HepG2 (cell line): ENCODE measurements around the gene LMF2. TPM values are rescaled to one million over a fixed set of nuclear protein-coding genes. Genes with fewer than 3 reads are reported as not detected.

Experiments used
- HMGA1 ChIP-seq: sonication (generic); formaldehyde crosslinking; conservative IDR thresholded peaks from 2 replicates; pipeline ENCODE4 v1.4.0; 2020; ENCODE audit warnings: missing genetic modification reagents
- IKZF4 ChIP-seq: sonication (generic); formaldehyde crosslinking; IDR thresholded peaks from 2 replicates; pipeline ENCODE4 v1.5.1; 2020; ENCODE audit warnings: borderline replicate concordance, mild to moderate bottlenecking, low read depth, missing genetic modification reagents; ENCODE audit errors: not compliant biosample characterization
- NFKBIZ ChIP-seq: IDR thresholded peaks from 2 replicates; pipeline ENCODE4 v1.6.1; 2018; ENCODE audit warnings: missing genetic modification reagents, missing compliant biosample characterization
- NPAS2 ChIP-seq: sonication (generic); formaldehyde crosslinking; IDR thresholded peaks from 2 replicates; pipeline ENCODE4 v1.8.0; 2022; ENCODE audit warnings: mild to moderate bottlenecking, missing genetic modification reagents, borderline replicate concordance
- PCBP1 ChIP-seq: fragments of 200-400 bp; formaldehyde crosslinking; IDR thresholded peaks from 2 replicates; pipeline ENCODE4 v1.6.1; 2017; ENCODE audit warnings: mild to moderate bottlenecking, low read depth, low read length, borderline replicate concordance
- PTBP1 ChIP-seq: fragments of 200-400 bp; formaldehyde crosslinking; IDR thresholded peaks from 2 replicates; pipeline ENCODE4 v1.6.1; 2018; ENCODE audit warnings: low read length, low read depth; ENCODE audit not compliant: poor library complexity, severe bottlenecking
- SIX4 ChIP-seq: sonication (generic); formaldehyde crosslinking; IDR thresholded peaks from 2 replicates; pipeline ENCODE4 v1.4.0; 2020; ENCODE audit warnings: missing genetic modification reagents
- SNRNP70 ChIP-seq: fragments of 200-400 bp; formaldehyde crosslinking; IDR thresholded peaks from 2 replicates; pipeline ENCODE4 v1.6.1; 2017; ENCODE audit warnings: mild to moderate bottlenecking, low read depth, low read length, moderate library complexity
- SP1 ChIP-seq, 2 experiments: fragments of 450-650 bp in 1 of 2; sonication (generic) in 1 of 2; formaldehyde crosslinking in 1 of 2; IDR thresholded peaks; 2 replicates each; pipeline versions ENCODE4 v1.4.0 to v1.6.1; 2016 to 2020; ENCODE audit warnings: missing genetic modification reagents in 1 of 2
- SP2 ChIP-seq: sonication (generic); formaldehyde crosslinking; IDR thresholded peaks from 2 replicates; pipeline ENCODE4 v1.5.1; 2020; ENCODE audit warnings: mild to moderate bottlenecking, missing genetic modification reagents
- TERF1 ChIP-seq: sonication (generic); formaldehyde crosslinking; IDR thresholded peaks from 2 replicates; pipeline ENCODE4 v1.8.0; 2022; ENCODE audit warnings: mild to moderate bottlenecking, missing genetic modification reagents, moderate library complexity
- TOE1 ChIP-seq: sonication (generic); formaldehyde crosslinking; IDR thresholded peaks from 2 replicates; pipeline ENCODE4 v1.4.0; 2020; ENCODE audit warnings: mild to moderate bottlenecking, missing genetic modification reagents
- TOPORS ChIP-seq: sonication (generic); formaldehyde crosslinking; IDR thresholded peaks from 2 replicates; pipeline ENCODE4 v1.8.0; 2023; ENCODE audit warnings: mild to moderate bottlenecking, missing genetic modification reagents
- ZBTB7B ChIP-seq: sonication (generic); formaldehyde crosslinking; IDR thresholded peaks from 2 replicates; pipeline ENCODE4 v1.4.0; 2020; ENCODE audit warnings: missing genetic modification reagents
- ZFP37 ChIP-seq: sonication (generic); formaldehyde crosslinking; IDR thresholded peaks from 2 replicates; pipeline ENCODE4 v1.4.0; 2020; ENCODE audit warnings: missing genetic modification reagents, borderline replicate concordance
- ZNF263 ChIP-seq: sonication (generic); formaldehyde crosslinking; IDR thresholded peaks from 2 replicates; pipeline ENCODE4 v1.4.0; 2020; ENCODE audit warnings: missing genetic modification reagents
- ZNF432 ChIP-seq: sonication (generic); formaldehyde crosslinking; IDR thresholded peaks from 2 replicates; pipeline ENCODE4 v1.5.0; 2020; ENCODE audit warnings: missing genetic modification reagents, mild to moderate bottlenecking, borderline replicate concordance
- ZNF441 ChIP-seq: sonication (generic); formaldehyde crosslinking; IDR thresholded peaks from 2 replicates; pipeline ENCODE4 v1.7.0; 2021; ENCODE audit warnings: missing genetic modification reagents, borderline replicate concordance
- ZNF562 ChIP-seq: sonication (generic); formaldehyde crosslinking; IDR thresholded peaks from 2 replicates; pipeline ENCODE4 v1.8.0; 2022; ENCODE audit warnings: missing genetic modification reagents, borderline replicate concordance
- ZNF678 ChIP-seq: sonication (generic); formaldehyde crosslinking; IDR thresholded peaks from 2 replicates; pipeline ENCODE4 v1.4.0; 2020; ENCODE audit warnings: mild to moderate bottlenecking, missing genetic modification reagents
- ZNF710 ChIP-seq: sonication (generic); formaldehyde crosslinking; IDR thresholded peaks from 2 replicates; pipeline ENCODE4 v1.5.0; 2020; ENCODE audit warnings: mild to moderate bottlenecking, missing genetic modification reagents, borderline replicate concordance
- ZNF790 ChIP-seq: sonication (generic); formaldehyde crosslinking; IDR thresholded peaks from 2 replicates; pipeline ENCODE4 v1.8.0; 2022; ENCODE audit warnings: missing genetic modification reagents, mild to moderate bottlenecking, borderline replicate concordance
- polyA plus RNA-seq, 8 experiments: library from polyadenylated mRNA; depleted of rRNA in 3 of 8; stranded (reverse) in 7 of 8; unstranded in 1 of 8; fragments of >200 nt; fragmentation: Illumina TruSeq in 4 of 8; extraction: Trizol in 4 of 8; gene quantifications; 2 replicates each; pipeline versions ENCODE4 v1.2.1 to v1.2.3, GENCODE V29; 2011 to 2016; ENCODE audit warnings: low read depth in 4 of 8, missing spikeins in 1 of 8, mixed read lengths in 1 of 8; ENCODE audit not compliant: insufficient read depth in 1 of 8
- total RNA-seq, 5 experiments: library from RNA; depleted of rRNA; stranded (reverse); fragments of >200 nt; fragmentation: Illumina TruSeq; extraction: Trizol; gene quantifications; 2 replicates each; pipeline ENCODE4 v1.2.3, GENCODE V29; 2016; ENCODE audit warnings: low read depth in 1 of 5
- TF ChIP-seq, protein P1 (sequence below): sonication (generic); formaldehyde crosslinking; IDR thresholded peaks from 2 replicates; pipeline ENCODE4 v1.5.0; 2020; ENCODE audit warnings: missing genetic modification reagents

Gene LMF2
- total and polyA plus RNA-seq, 2 of the 13 experiments (the other 11 are each of a cell fraction or from before 2014, with no cell fraction given), result 23.3 to 30.6 TPM

- TF ChIP-seq SP2 (CRISPR knock-in tag), result no peak
- TF ChIP-seq PTBP1, result no peak
- TF ChIP-seq ZNF432 (CRISPR knock-in tag), result no peak
- TF ChIP-seq TOE1 (CRISPR knock-in tag), result no peak; the same call in 1 of the 2 replicates
- TF ChIP-seq ZBTB7B (CRISPR knock-in tag), result peak; percentile 35; the same call in 1 of the 2 replicates
- no peak for TF ChIP-seq ZNF678
- peak; percentile 21 for TF ChIP-seq IKZF4 (CRISPR knock-in tag)
- TF ChIP-seq HMGA1, result no peak
- TF ChIP-seq ZNF790 (CRISPR knock-in tag), result no peak
- no peak for TF ChIP-seq ZNF441 (CRISPR knock-in tag)
- peak; percentile 66 for TF ChIP-seq ZNF263 (CRISPR knock-in tag)
- TF ChIP-seq SNRNP70, result no peak
- no peak for TF ChIP-seq SIX4 (CRISPR knock-in tag)
- TF ChIP-seq PCBP1, result no peak; the same call in 1 of the 2 replicates
- TF ChIP-seq TERF1 (CRISPR knock-in tag), result 0 out of 2 replicates have a peak, but pooled peaks have one; percentile 76
- 0 out of 2 replicates have a peak, but pooled peaks have one; percentile 40 for TF ChIP-seq TOPORS (CRISPR knock-in tag)
- no peak for TF ChIP-seq NFKBIZ (CRISPR knock-in tag)
- TF ChIP-seq ZNF710 (CRISPR knock-in tag), result no peak
- TF ChIP-seq SP1 (IDR thresholded peaks at IDR 0.05), result no peak
- 0 out of 2 replicates have a peak, but pooled peaks have one; percentile 16 for TF ChIP-seq SP1 (CRISPR knock-in tag; IDR thresholded peaks at IDR 0.05)
- no peak for TF ChIP-seq NPAS2 (CRISPR knock-in tag)
- TF ChIP-seq, protein P1, sequence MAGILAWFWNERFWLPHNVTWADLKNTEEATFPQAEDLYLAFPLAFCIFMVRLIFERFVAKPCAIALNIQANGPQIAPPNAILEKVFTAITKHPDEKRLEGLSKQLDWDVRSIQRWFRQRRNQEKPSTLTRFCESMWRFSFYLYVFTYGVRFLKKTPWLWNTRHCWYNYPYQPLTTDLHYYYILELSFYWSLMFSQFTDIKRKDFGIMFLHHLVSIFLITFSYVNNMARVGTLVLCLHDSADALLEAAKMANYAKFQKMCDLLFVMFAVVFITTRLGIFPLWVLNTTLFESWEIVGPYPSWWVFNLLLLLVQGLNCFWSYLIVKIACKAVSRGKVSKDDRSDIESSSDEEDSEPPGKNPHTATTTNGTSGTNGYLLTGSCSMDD (CRISPR knock-in tag), result no peak
- no peak for TF ChIP-seq ZFP37
- TF ChIP-seq ZNF562 (CRISPR knock-in tag), result 0 out of 2 replicates have a peak, but pooled peaks have one; percentile 53
Measured at GRCh38 chr22:50526108-50526833, 18.8 kb upstream of the LMF2 start (continued).
